ENCODE data around the gene WSB2. TPM values are rescaled to one million over a fixed set of nuclear protein-coding genes. Genes with fewer than 3 reads are reported as not detected.

The WSB2 gene
- 97.2 and 119 TPM in 2 replicates for total RNA-seq

DNA sequence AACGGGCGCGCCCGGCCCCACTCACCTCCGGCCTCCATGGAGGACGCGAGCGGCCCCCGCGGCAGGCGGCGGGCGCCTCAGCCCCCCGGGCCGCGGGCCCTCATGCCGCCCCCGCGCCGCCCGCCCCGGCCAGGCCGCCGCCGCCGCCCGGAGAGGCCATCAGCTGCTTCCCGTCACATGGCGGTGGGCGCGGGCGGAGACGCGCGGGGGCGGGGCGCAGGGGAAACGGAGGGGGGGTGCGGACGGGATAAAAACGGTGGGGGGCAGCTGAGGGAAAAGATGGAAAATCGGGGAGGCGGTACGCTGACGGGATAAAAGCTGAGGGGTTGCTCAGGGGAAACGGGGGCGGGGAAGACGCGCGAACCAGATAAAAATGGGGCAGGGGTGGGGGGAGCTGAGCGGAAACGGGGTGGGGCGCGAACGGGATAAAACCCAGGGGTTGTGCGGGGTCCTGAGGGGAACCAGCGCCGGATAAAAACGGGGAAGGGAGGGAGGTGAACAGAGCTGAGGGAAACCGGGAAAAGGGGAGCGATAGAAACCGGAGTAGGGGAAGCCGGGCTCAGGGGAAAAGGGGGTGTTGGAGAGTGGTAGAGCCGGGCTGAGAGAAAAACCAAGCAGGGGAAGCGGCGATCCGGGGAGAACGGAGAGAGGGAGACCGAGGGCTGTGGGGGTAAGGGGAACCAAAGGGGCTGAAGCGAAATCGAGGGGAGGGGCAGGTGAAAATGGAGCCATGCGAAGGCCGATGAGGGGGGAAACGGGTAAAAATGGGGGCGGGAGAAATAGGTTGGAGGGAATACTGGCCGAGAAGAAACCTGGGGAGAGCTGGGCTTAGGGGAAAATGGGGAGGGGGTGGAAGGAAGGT lies at the start of gene WSB2:
Gene WSB2, minus strand, starts transcription at position 169 of the 862 bp plus-strand sequence. Its CDS starts 131 bp downstream, at position 38.
- H3K36me3 ChIP-seq (ENCODE audit: insufficient read depth, low read length), result peaks cover 4% of the 10 kb centered on the region
- H2AFZ ChIP-seq (ENCODE audit: low read length), result peak within 1 kb of the TSS; percentile 52
- H3K27ac ChIP-seq (ENCODE audit: low read depth, low read length), result peak within 1 kb of the TSS; percentile 84
- no peaks in the 10 kb centered on the region for H4K20me1 ChIP-seq (ENCODE audit: insufficient read depth, low read length)
- H3K27me3 ChIP-seq (ENCODE audit: insufficient read depth, low read length), result no peaks in the 10 kb centered on the region
- DNase-seq (ENCODE audit: insufficient read length, low spot score, missing footprints), result peak; percentile 95
- TF ChIP-seq, protein P1, sequence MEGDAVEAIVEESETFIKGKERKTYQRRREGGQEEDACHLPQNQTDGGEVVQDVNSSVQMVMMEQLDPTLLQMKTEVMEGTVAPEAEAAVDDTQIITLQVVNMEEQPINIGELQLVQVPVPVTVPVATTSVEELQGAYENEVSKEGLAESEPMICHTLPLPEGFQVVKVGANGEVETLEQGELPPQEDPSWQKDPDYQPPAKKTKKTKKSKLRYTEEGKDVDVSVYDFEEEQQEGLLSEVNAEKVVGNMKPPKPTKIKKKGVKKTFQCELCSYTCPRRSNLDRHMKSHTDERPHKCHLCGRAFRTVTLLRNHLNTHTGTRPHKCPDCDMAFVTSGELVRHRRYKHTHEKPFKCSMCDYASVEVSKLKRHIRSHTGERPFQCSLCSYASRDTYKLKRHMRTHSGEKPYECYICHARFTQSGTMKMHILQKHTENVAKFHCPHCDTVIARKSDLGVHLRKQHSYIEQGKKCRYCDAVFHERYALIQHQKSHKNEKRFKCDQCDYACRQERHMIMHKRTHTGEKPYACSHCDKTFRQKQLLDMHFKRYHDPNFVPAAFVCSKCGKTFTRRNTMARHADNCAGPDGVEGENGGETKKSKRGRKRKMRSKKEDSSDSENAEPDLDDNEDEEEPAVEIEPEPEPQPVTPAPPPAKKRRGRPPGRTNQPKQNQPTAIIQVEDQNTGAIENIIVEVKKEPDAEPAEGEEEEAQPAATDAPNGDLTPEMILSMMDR (IDR thresholded peaks at IDR 0.05; ENCODE audit: extremely low read depth, low read depth, low read length), result no peak
- H3K9me3 ChIP-seq (ENCODE audit: low read depth, low read length), result no peaks in the 10 kb centered on the region
- H3K4me1 ChIP-seq (ENCODE audit: insufficient read depth, low read length), result peaks cover 30% of the 10 kb centered on the region
- peak within 1 kb of the TSS; percentile 87 for H3K4me3 ChIP-seq (ENCODE audit: insufficient read depth, low read length)
- peak within 1 kb of the TSS; percentile 94 for H3K4me2 ChIP-seq (ENCODE audit: insufficient read depth, low read length)
- peaks cover 50% of the 10 kb centered on the region for H3K79me2 ChIP-seq (ENCODE audit: insufficient read depth, low read length)

DNA sequence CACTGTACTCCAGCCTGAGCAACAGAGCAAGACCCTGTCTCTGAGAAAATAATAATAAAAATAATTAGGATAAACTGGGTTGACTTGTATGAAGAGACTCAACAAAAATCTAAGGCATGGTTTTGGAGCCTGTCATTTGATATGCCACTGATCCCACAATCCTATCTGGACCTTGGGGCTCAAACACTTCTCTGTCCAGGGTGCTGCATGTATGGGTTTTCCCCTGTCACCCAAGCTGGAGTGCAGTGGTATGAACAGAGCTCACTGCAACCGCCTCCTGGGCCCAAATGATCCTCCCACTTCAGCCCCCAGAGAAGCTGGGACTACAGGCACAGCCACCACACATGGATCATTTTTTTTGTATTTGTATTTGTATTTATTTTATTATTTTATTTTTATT lies 48.1 kb upstream of the WSB2 start:
- H3K27ac ChIP-seq (ENCODE audit: low read depth, low read length), result no peak overlapping the region
- H3K4me3 ChIP-seq (ENCODE audit: insufficient read depth, low read length), result no peak overlapping the region
- H3K27me3 ChIP-seq (ENCODE audit: insufficient read depth, low read length), result no peaks in the 10 kb centered on the region
- H3K9me3 ChIP-seq (ENCODE audit: low read depth, low read length), result no peaks in the 10 kb centered on the region
- no peak overlapping the region for H2AFZ ChIP-seq (ENCODE audit: low read length)
- no peaks in the 10 kb centered on the region for H3K4me1 ChIP-seq (ENCODE audit: insufficient read depth, low read length)
- DNase-seq (ENCODE audit: insufficient read length, low spot score, missing footprints), result no peak
- H4K20me1 ChIP-seq (ENCODE audit: insufficient read depth, low read length), result no peaks in the 10 kb centered on the region
- H3K36me3 ChIP-seq (ENCODE audit: insufficient read depth, low read length), result no peaks in the 10 kb centered on the region
- TF ChIP-seq, protein P1 (IDR thresholded peaks at IDR 0.05; ENCODE audit: extremely low read depth, low read depth, low read length), result no peak
- H3K4me2 ChIP-seq (ENCODE audit: insufficient read depth, low read length), result no peak overlapping the region
- H3K79me2 ChIP-seq (ENCODE audit: insufficient read depth, low read length), result no peaks in the 10 kb centered on the region

DNA sequence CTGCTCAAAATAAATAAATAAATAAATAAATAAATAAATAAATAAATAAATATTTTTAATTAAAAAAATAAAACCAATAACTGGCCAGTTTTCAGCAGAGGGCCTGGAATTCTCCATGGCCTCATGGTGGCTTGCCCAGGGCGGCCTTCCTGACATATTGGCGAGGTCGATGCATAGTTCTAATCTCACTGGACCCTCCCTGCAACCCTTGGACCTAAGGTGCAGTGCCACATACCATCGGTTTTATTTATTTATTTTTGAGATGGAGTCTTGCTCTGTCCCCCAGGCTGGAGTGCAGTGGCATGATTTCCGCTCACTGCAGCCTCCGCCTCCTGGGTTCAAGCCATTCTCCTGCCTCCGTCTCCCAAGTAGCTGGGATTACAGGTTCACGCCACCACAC lies 46.7 kb upstream of the WSB2 start:
- no peak for DNase-seq (ENCODE audit: insufficient read length, low spot score, missing footprints)
- Histone ChIP-seq H3K36me3 (ENCODE audit: insufficient read depth, low read length) (no peaks in the 10 kb centered on the region), H3K4me1 (ENCODE audit: insufficient read depth, low read length) (peaks cover 6% of the 10 kb centered on the region), H3K27ac (ENCODE audit: low read depth, low read length) (no peak overlapping the region), H3K79me2 (ENCODE audit: insufficient read depth, low read length) (no peaks in the 10 kb centered on the region), H3K4me3 (ENCODE audit: insufficient read depth, low read length) (no peak overlapping the region), H3K4me2 (ENCODE audit: insufficient read depth, low read length) (no peak overlapping the region), H3K27me3 (ENCODE audit: insufficient read depth, low read length) (no peaks in the 10 kb centered on the region), H3K9me3 (ENCODE audit: low read depth, low read length) (no peaks in the 10 kb centered on the region), H4K20me1 (ENCODE audit: insufficient read depth, low read length) (no peaks in the 10 kb centered on the region), H2AFZ (ENCODE audit: low read length) (no peak overlapping the region)
- TF ChIP-seq, protein P1 (IDR thresholded peaks at IDR 0.05; ENCODE audit: extremely low read depth, low read depth, low read length), result no peak

DNA sequence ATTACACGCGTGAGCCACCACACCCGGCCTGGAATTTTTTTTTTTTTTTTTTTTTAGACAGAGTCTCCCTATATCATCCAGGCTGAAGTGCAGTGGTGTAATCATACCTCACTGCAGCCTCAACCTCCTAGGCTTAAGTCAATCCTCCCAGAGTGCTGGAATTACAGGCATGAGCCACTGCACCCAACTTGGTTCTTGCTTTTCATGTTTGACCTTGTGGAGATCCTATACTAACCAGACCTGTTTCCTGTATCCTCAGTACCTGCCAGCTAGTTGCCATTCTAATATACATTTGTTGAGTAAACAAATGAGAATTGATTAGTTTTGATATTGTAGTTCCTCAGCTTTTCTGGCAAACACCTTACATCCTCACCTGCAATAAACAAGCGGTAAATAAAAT lies 46.0 kb upstream of the WSB2 start:
- H3K36me3 ChIP-seq (ENCODE audit: insufficient read depth, low read length), result no peaks in the 10 kb centered on the region
- no peaks in the 10 kb centered on the region for H4K20me1 ChIP-seq (ENCODE audit: insufficient read depth, low read length)
- H3K9me3 ChIP-seq (ENCODE audit: low read depth, low read length), result no peaks in the 10 kb centered on the region
- H3K4me3 ChIP-seq (ENCODE audit: insufficient read depth, low read length), result no peak overlapping the region
- H3K79me2 ChIP-seq (ENCODE audit: insufficient read depth, low read length), result no peaks in the 10 kb centered on the region
- H3K4me1 ChIP-seq (ENCODE audit: insufficient read depth, low read length), result peaks cover 7% of the 10 kb centered on the region
- no peak overlapping the region for H3K27ac ChIP-seq (ENCODE audit: low read depth, low read length)
- H3K4me2 ChIP-seq (ENCODE audit: insufficient read depth, low read length), result no peak overlapping the region
- no peak for DNase-seq (ENCODE audit: insufficient read length, low spot score, missing footprints)
- TF ChIP-seq, protein P1 (IDR thresholded peaks at IDR 0.05; ENCODE audit: extremely low read depth, low read depth, low read length), result no peak
- no peaks in the 10 kb centered on the region for H3K27me3 ChIP-seq (ENCODE audit: insufficient read depth, low read length)
- no peak overlapping the region for H2AFZ ChIP-seq (ENCODE audit: low read length)
